Stomach smooth muscle (tissue), 2 donors: ENCODE measurements around the gene ASTN2.

Source experiments
- H3K27ac ChIP-seq: one replicate; pipeline ENCODE4 v1.7.0; 2013; ENCODE audit warnings: mild to moderate bottlenecking, low read length, inconsistent platforms
- H3K27me3 ChIP-seq, 2 donors: one replicate each; pipeline ENCODE4 v1.7.0; 2013; ENCODE audit warnings: low read length in 2 of 2; ENCODE audit not compliant: insufficient read depth in 2 of 2, control insufficient read depth in 1 of 2
- H3K36me3 ChIP-seq, 2 donors: one replicate each; pipeline ENCODE4 v1.7.0; 2013; ENCODE audit warnings: low read length in 2 of 2; ENCODE audit not compliant: control insufficient read depth in 2 of 2, insufficient read depth in 2 of 2
- H3K4me1 ChIP-seq: one replicate; pipeline ENCODE4 v1.7.0; 2013; ENCODE audit warnings: low read length; ENCODE audit not compliant: control insufficient read depth, insufficient read depth
- H3K4me3 ChIP-seq, 2 donors: one replicate each; pipeline ENCODE4 v1.7.0; 2013; ENCODE audit warnings: low read length in 2 of 2
- H3K9ac ChIP-seq, 2 donors: one replicate each; pipeline ENCODE4 v1.7.0; 2013; ENCODE audit warnings: low read length in 2 of 2, mild to moderate bottlenecking in 1 of 2
- H3K9me3 ChIP-seq, 2 donors: one replicate each; pipeline ENCODE4 v1.7.0; 2013; ENCODE audit warnings: low read length in 2 of 2; ENCODE audit not compliant: control insufficient read depth in 2 of 2
- donor health status: healthy.
- donor health status: Pancreatic carcinoma.

The ASTN2 gene

DNA sequence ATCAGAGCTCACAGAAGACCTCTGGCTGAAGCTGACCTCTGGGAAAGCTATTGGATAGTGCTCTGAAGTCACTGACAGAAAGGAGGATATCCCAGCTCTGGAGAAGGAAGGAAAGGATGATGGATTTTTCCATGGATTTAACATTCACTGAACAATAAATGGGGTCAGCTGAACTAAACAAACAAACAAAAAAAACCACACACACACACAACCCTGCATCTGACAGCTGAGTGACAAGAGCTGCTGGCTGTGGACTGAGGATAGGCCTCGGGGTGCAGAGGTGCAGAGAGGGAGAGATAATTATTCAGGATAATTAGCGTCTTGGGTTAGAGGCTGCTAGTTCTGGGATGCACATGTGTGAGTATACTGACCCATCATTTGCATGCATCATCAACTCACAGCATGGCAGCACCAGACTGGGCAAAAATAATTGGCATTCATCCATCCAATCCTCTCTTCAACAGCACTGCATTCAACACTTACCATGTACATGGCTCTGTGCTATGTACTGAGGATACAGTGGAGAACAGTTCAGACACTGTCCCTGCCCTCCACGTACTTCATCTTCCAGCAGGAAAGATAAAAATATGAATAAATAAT is 859.2 kb downstream of the ASTN2 start:
- no peak overlapping the region for H3K27ac ChIP-seq
- H3K9me3 ChIP-seq, result no peaks in the 10 kb centered on the region
- no peaks in the 10 kb centered on the region for H3K27me3 ChIP-seq
- H3K36me3 ChIP-seq, result no peaks in the 10 kb centered on the region
- no peak overlapping the region for H3K9ac ChIP-seq
- peaks cover 8% of the 10 kb centered on the region for H3K4me1 ChIP-seq
- H3K4me3 ChIP-seq, result no peak overlapping the region

- Histone ChIP-seq H3K36me3 (no peaks in the 10 kb centered on the region), H3K9ac (no peak overlapping the region), H3K27me3 (no peaks in the 10 kb centered on the region), H3K4me1 (peaks cover 12% of the 10 kb centered on the region), H3K4me3 (no peak overlapping the region), H3K27ac (no peak overlapping the region), H3K9me3 (no peaks in the 10 kb centered on the region)
Observed at GRCh38 chr9:116555119-116555518, 859.7 kb downstream of the ASTN2 start.

DNA sequence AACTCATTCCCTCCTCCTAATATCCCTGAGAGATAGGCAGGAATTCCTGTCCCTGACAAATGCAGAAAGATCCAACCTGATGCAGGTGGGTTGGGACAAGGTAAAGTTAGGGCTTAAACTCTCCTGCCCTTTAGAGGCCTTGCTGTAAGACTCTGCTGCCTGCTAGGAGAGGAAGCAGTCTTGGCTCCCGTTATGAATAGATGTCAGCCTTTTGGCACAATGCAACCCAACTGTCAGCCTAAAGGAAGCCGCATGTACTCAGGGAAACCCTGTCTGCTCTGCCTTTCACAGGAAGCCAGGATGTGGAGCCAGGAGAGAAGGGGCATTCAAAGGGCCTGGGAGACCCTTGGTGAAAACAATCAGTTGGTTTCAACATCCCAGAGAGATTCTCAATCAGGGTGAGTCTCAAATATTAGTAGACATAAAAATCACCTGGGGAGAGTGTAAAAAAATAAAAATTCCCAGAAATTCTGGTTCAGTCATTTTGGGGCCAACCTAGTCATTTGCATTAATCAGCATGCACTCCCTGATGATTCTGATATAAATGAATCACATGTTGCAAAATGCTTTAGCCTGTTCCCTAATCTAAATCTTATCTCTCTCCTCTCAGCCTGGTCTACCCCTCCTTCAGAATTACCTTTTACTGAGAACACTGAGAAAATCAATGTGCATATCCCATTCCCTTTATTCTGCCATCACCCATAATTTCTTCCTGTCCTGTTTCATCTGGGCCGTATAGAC is 864.0 kb downstream of the ASTN2 start:
- no peak overlapping the region for H3K4me3 ChIP-seq
- no peaks in the 10 kb centered on the region for H3K36me3 ChIP-seq
- H3K27me3 ChIP-seq, result no peaks in the 10 kb centered on the region
- peaks cover 14% of the 10 kb centered on the region for H3K4me1 ChIP-seq
- no peaks in the 10 kb centered on the region for H3K9me3 ChIP-seq
- H3K9ac ChIP-seq, result no peak overlapping the region
- no peak overlapping the region for H3K27ac ChIP-seq

DNA sequence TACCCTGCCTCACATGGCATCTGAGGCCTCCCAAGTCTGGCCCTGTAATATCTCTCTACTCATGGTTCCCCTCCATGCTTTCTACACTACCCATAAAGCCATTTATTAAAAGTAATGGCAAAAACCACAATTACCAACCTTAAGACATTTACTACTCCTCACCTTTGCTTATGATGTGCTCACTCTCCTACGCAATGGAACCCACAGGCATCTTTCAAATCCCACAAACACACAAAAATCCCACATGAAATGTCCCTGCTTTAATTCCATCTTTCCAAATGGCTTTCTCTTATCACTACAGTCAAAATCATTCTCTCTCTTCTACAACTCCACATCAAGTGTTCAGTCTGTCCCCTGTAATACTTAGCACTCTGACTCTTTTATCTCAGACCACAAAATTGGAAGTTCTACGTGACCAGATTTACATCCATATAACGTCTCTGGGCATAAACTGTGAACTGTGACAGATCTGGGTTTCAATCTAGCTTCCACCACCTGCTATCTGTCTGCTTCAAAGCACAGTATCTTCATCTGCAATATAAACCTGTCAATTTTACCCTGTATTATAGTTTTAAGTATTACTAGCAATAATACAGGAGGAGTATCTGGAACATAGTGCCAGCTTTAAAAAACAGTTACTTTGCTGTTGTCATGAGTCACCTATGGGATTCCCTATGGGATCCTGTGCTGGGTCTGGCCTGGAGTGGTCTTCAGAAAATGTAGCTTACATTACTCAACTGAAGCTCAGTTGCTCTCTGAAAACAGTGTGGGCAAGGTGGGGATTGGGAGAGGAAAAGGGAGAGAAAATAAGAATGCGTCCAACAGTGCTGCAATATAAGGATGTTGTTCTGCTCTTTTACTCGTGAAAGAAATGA is 864.8 kb downstream of the ASTN2 start:
- no peak overlapping the region for H3K27ac ChIP-seq
- H3K27me3 ChIP-seq, result no peaks in the 10 kb centered on the region
- H3K9ac ChIP-seq, result no peak overlapping the region
- H3K4me1 ChIP-seq, result peaks cover 14% of the 10 kb centered on the region
- no peaks in the 10 kb centered on the region for H3K36me3 ChIP-seq
- H3K9me3 ChIP-seq, result no peaks in the 10 kb centered on the region
- H3K4me3 ChIP-seq, result no peak overlapping the region

- Histone ChIP-seq H3K27ac (no peak overlapping the region), H3K27me3 (no peaks in the 10 kb centered on the region), H3K36me3 (no peaks in the 10 kb centered on the region), H3K9me3 (no peaks in the 10 kb centered on the region), H3K4me3 (no peak overlapping the region), H3K4me1 (peaks cover 14% of the 10 kb centered on the region), H3K9ac (no peak overlapping the region)
Observed at GRCh38 chr9:116549061-116549664, 865.7 kb downstream of the ASTN2 start.

GRCh38 chr9:116547729-116548426 is 867.0 kb downstream of the ASTN2 start:
- no peaks in the 10 kb centered on the region for H3K27me3 ChIP-seq
- H3K27ac ChIP-seq, result no peak overlapping the region

GRCh38 chr9:116546711-116547581 is 867.9 kb downstream of the ASTN2 start:
- H3K36me3 ChIP-seq, result no peaks in the 10 kb centered on the region
- peaks cover 9% of the 10 kb centered on the region for H3K4me1 ChIP-seq
- no peaks in the 10 kb centered on the region for H3K27me3 ChIP-seq
- no peak overlapping the region for H3K4me3 ChIP-seq
- H3K9ac ChIP-seq, result no peak overlapping the region
- no peak overlapping the region for H3K27ac ChIP-seq
- no peaks in the 10 kb centered on the region for H3K9me3 ChIP-seq

More at GRCh38 chr9:116547729-116548426, 867.0 kb downstream of the ASTN2 start:
- no peaks in the 10 kb centered on the region for H3K36me3 ChIP-seq
- no peak overlapping the region for H3K9ac ChIP-seq
- peaks cover 9% of the 10 kb centered on the region for H3K4me1 ChIP-seq
- no peak overlapping the region for H3K4me3 ChIP-seq
- no peaks in the 10 kb centered on the region for H3K9me3 ChIP-seq

- Histone ChIP-seq H3K9me3 (no peaks in the 10 kb centered on the region), H3K4me1 (no peaks in the 10 kb centered on the region), H3K27me3 (no peaks in the 10 kb centered on the region), H3K36me3 (no peaks in the 10 kb centered on the region), H3K9ac (no peak overlapping the region), H3K4me3 (no peak overlapping the region), H3K27ac (no peak overlapping the region)
Observed at GRCh38 chr9:116544896-116545295, 870.0 kb downstream of the ASTN2 start.

- H3K9me3 ChIP-seq, result no peaks in the 10 kb centered on the region
- no peaks in the 10 kb centered on the region for H3K36me3 ChIP-seq
- H3K4me1 ChIP-seq, result no peaks in the 10 kb centered on the region
- no peak overlapping the region for H3K9ac ChIP-seq
- H3K27me3 ChIP-seq, result no peaks in the 10 kb centered on the region
- no peak overlapping the region for H3K27ac ChIP-seq
- no peak overlapping the region for H3K4me3 ChIP-seq
Observed at GRCh38 chr9:116543731-116544400, 871.0 kb downstream of the ASTN2 start.
